Measurements from ENCODE around the gene FOXM1. TPM values are rescaled to one million over a fixed set of nuclear protein-coding genes. Genes with fewer than 3 reads are reported as not detected.

FOXM1 gene
- total and polyA plus RNA-seq, 10 of the 15 experiments (the other 5 are each of a cell fraction or from before 2014, with no cell fraction given), result 15.1 to 63.2 (median 34.2) TPM

DNA sequence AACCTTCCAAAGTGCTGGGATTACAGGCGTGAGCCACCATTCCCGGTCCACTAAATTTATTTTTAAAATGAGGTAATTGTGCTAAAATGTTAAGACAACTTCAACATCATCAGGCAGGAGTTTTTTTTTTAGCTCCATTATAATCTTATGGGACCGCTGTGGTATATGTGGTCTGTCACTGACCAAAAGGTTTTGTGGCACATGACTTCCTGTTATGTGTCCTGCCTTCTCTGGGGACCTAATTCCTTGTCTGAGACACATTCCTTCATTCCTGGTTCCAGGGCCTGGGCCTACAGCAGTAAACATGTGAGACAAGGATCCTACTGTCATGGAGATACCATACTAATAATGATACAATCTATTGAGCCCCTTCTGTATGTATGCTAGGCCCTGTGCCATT is 25.0 kb downstream of the FOXM1 start:
- ChIA-PET RAD21 (ENCODE audit: unreplicated experiment) (no interaction called here), POLR2A (interaction anchor here (0.5 to 0.6 kb wide), 2 partner anchors 24 to 26 kb away, joined by 3 read pairs; no protein-coding TSS in a partner anchor), SMC1A (ENCODE audit: uncharacterized antibody, unreplicated experiment) (no interaction called here), CTCF (interaction anchor here (0.9 to 1.4 kb wide), 3 partner anchors 92 to 189 kb away, joined by 3 to 7 read pairs (median 3); no protein-coding TSS in a partner anchor)
- TF ChIP-seq ZNF207 (IDR thresholded peaks at IDR 0.05; ENCODE audit: borderline replicate concordance) (no peak), SMAD5 (IDR thresholded peaks at IDR 0.05; ENCODE audit: low read depth) (no peak), SUPT20H (IDR thresholded peaks at IDR 0.05; ENCODE audit: borderline replicate concordance, control insufficient read depth, low read depth, low read length) (no peak), REST (IDR thresholded peaks at IDR 0.05; ENCODE audit: low read depth, low read length) (no peak), CEBPB (IDR thresholded peaks at IDR 0.05; ENCODE audit: borderline replicate concordance in 1 of 2, low read depth in 2 of 2, low read length in 2 of 2) (no peak), ZBTB4 (CRISPR knock-in tag; IDR thresholded peaks at IDR 0.05) (no peak)
- TF ChIP-seq, protein P1, sequence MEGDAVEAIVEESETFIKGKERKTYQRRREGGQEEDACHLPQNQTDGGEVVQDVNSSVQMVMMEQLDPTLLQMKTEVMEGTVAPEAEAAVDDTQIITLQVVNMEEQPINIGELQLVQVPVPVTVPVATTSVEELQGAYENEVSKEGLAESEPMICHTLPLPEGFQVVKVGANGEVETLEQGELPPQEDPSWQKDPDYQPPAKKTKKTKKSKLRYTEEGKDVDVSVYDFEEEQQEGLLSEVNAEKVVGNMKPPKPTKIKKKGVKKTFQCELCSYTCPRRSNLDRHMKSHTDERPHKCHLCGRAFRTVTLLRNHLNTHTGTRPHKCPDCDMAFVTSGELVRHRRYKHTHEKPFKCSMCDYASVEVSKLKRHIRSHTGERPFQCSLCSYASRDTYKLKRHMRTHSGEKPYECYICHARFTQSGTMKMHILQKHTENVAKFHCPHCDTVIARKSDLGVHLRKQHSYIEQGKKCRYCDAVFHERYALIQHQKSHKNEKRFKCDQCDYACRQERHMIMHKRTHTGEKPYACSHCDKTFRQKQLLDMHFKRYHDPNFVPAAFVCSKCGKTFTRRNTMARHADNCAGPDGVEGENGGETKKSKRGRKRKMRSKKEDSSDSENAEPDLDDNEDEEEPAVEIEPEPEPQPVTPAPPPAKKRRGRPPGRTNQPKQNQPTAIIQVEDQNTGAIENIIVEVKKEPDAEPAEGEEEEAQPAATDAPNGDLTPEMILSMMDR (IDR thresholded peaks at IDR 0.05 in 2 of 3, conservative IDR thresholded peaks at IDR 0.05 in 1 of 3; ENCODE audit: control insufficient read depth in 2 of 3, extremely low read depth in 1 of 3, insufficient read depth in 1 of 3, low read depth in 3 of 3, low read length in 3 of 3), result no peak
- TF ChIP-seq, protein P2, sequence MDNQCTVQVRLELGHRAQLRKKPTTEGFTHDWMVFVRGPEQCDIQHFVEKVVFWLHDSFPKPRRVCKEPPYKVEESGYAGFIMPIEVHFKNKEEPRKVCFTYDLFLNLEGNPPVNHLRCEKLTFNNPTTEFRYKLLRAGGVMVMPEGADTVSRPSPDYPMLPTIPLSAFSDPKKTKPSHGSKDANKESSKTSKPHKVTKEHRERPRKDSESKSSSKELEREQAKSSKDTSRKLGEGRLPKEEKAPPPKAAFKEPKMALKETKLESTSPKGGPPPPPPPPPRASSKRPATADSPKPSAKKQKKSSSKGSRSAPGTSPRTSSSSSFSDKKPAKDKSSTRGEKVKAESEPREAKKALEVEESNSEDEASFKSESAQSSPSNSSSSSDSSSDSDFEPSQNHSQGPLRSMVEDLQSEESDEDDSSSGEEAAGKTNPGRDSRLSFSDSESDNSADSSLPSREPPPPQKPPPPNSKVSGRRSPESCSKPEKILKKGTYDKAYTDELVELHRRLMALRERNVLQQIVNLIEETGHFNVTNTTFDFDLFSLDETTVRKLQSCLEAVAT (IDR thresholded peaks at IDR 0.05), result no peak
- Histone ChIP-seq H3K4me2 (ENCODE audit: control insufficient read depth, insufficient read depth) (no peak overlapping the region), H3K36me3 (ENCODE audit: control insufficient read depth in 2 of 2, insufficient read depth in 2 of 2, low read length in 1 of 2) (no peaks in the 10 kb centered on the region), H3K9ac (ENCODE audit: control insufficient read depth, insufficient read depth, low read length) (no peak overlapping the region), H2AFZ (ENCODE audit: control insufficient read depth, low read depth, low read length) (no peak overlapping the region), H3K79me2 (ENCODE audit: control insufficient read depth, insufficient read depth, low read length) (no peaks in the 10 kb centered on the region), H3K4me1 (ENCODE audit: control insufficient read depth, insufficient read depth, low read length) (no peaks in the 10 kb centered on the region), H3K9me3 (replicated peaks; ENCODE audit: control insufficient read depth, insufficient read depth, low read length) (no peaks in the 10 kb centered on the region), H4K20me1 (ENCODE audit: control insufficient read depth, insufficient read depth) (no peaks in the 10 kb centered on the region), H3K27me3 (replicated peaks in 1 of 2; ENCODE audit: control insufficient read depth in 2 of 2, insufficient read depth in 2 of 2, low read length in 1 of 2) (no peaks in the 10 kb centered on the region), H3K27ac (ENCODE audit: control insufficient read depth, insufficient read depth) (no peak overlapping the region), H3K4me3 (no peak overlapping the region)
- FAIRE-seq (no peak), ATAC-seq (no peak), DNase-seq (ENCODE audit: low read depth, low spot score) (no peak)
- in situ Hi-C loops (cut with MboI) (no loop called here), intact Hi-C loops (cut with micrococcal nuclease; ENCODE audit: unreplicated experiment) (loop anchor here (1.0 kb wide), 1 partner anchor 189 kb away; no protein-coding TSS in a partner anchor)
- WGBS (ENCODE audit: insufficient coverage, insufficient replicate concordance, low lambda C conversion rate, missing lambda C conversion rate), result 79% methylated on average over 3 of the region's 3 CpGs
- no TSS peak for BruUV-seq (replicated peaks)

Data from GM12878 (cell line).